PC-9 (cell line): ENCODE measurements around the gene EZR. TPM values are rescaled to one million over a fixed set of nuclear protein-coding genes. Genes with fewer than 3 reads are reported as not detected.

Experiments
- BruUV-seq: library from RNA; stranded (reverse); fragments of 400-500 nt; replicated peaks from 2 replicates; lab custom pipeline; 2021; lab: Mats Ljungman, UMichigan
- CTCF ChIA-PET: fragments of 300-600 bp; sonication (Branson Sonifier 250); formaldehyde crosslinking; loops from one replicate; lab custom pipeline; 2022; ENCODE audit warnings: antibody characterized with exemption; lab: Charles Lee
- POLR2A ChIA-PET: fragments of 300-600 bp; sonication (Branson Sonifier 250); formaldehyde crosslinking; loops from one replicate; lab custom pipeline; 2022; ENCODE audit warnings: antibody characterized with exemption; ENCODE audit not compliant: unreplicated experiment; lab: Charles Lee
- DNase-seq, 2 experiments: peaks; one replicate each; pipeline versions ENCODE4 v3.0.0 to v3.0.0-alpha.2; 2015 to 2022; ENCODE audit warnings: mixed read lengths in 1 of 2
- H2AFZ ChIP-seq: fragments of 200-600 bp; sonication (generic); 2 replicates; pipeline ENCODE4 v1.8.1; 2017; ENCODE audit warnings: antibody characterized with exemption
- H3F3A ChIP-seq: fragments of 200-600 bp; sonication (generic); 2 replicates; pipeline ENCODE4 v1.8.1; 2017; ENCODE audit warnings: antibody characterized with exemption, mild to moderate bottlenecking, low read depth; ENCODE audit not compliant: insufficient read depth
- H3K27ac ChIP-seq: fragments of 200-600 bp; sonication (generic); 2 replicates; pipeline ENCODE4 v1.6.1; 2016; ENCODE audit warnings: mixed run types
- H3K27me3 ChIP-seq: fragments of 200-600 bp; sonication (generic); 2 replicates; pipeline ENCODE4 v1.6.1; 2016; ENCODE audit warnings: low read depth, mixed run types; ENCODE audit not compliant: insufficient read depth
- H3K36me3 ChIP-seq: fragments of 200-600 bp; sonication (generic); 2 replicates; pipeline ENCODE4 v1.6.1; 2016; ENCODE audit warnings: low read depth, mixed run types
- H3K4me1 ChIP-seq: fragments of 200-600 bp; sonication (generic); replicated peaks from 2 replicates; pipeline ENCODE4 v1.6.1; 2016; ENCODE audit warnings: mixed run types; ENCODE audit not compliant: insufficient read depth
- H3K4me2 ChIP-seq: fragments of 200-600 bp; sonication (generic); 2 replicates; pipeline ENCODE4 v1.6.1; 2017; ENCODE audit warnings: mixed run types
- H3K4me3 ChIP-seq: fragments of 200-600 bp; sonication (generic); 2 replicates; pipeline ENCODE4 v1.6.1; 2016; ENCODE audit warnings: mixed run types
- H3K79me2 ChIP-seq: fragments of 200-600 bp; sonication (generic); 2 replicates; pipeline ENCODE4 v1.6.1; 2017; ENCODE audit warnings: low read depth, mixed run types
- H3K9me2 ChIP-seq: fragments of 200-600 bp; sonication (generic); 2 replicates; pipeline ENCODE4 v1.8.1; 2017; ENCODE audit warnings: mild to moderate bottlenecking; ENCODE audit not compliant: insufficient read depth
- H3K9me3 ChIP-seq: fragments of 200-600 bp; sonication (generic); 2 replicates; pipeline ENCODE4 v1.8.1; 2016; ENCODE audit warnings: low read depth; ENCODE audit not compliant: insufficient read depth
- H4K20me1 ChIP-seq: fragments of 200-600 bp; sonication (generic); 2 replicates; pipeline ENCODE4 v1.8.1; 2017; ENCODE audit not compliant: insufficient read depth
- CTCF ChIP-seq: fragments of 200-600 bp; sonication (generic); conservative IDR thresholded peaks from 2 replicates; pipeline ENCODE4 v1.6.1; 2017; ENCODE audit warnings: mixed run types, antibody characterized with exemption, mild to moderate bottlenecking, moderate library complexity
- EZH2 ChIP-seq: fragments of 200-600 bp; sonication (generic); IDR thresholded peaks from 2 replicates; pipeline ENCODE4 v1.8.0; 2017; ENCODE audit warnings: antibody characterized with exemption, low read depth
- intact Hi-C: fragments of 100-400 bp; cut with micrococcal nuclease; formaldehyde crosslinking; loops from one replicate; pipeline ENCODE4 v1.10.0; 2022; ENCODE audit not compliant: unreplicated experiment
- total RNA-seq: library from RNA; stranded (reverse); gene quantifications from 2 replicates; pipeline ENCODE4 v1.2.3, GENCODE V29; 2021

The EZR gene
- total RNA-seq, 1 experiment from 2014 or later: 240 TPM

GRCh38 chr6:158798311-158798710 lies 20.9 kb downstream of the EZR start:
- Histone ChIP-seq H3K27me3 (no peaks in the 10 kb centered on the region), H3K4me2 (peak overlapping the region; percentile 54), H3K9me3 (no peaks in the 10 kb centered on the region), H3F3A (peaks cover 100% of the 10 kb centered on the region), H2AFZ (no peak overlapping the region), H3K4me3 (no peak overlapping the region), H3K4me1 (peaks cover 98% of the 10 kb centered on the region), H3K79me2 (peaks cover 100% of the 10 kb centered on the region), H3K27ac (peak overlapping the region; percentile 34), H3K9me2 (no peaks in the 10 kb centered on the region), H4K20me1 (peaks cover 100% of the 10 kb centered on the region), H3K36me3 (peaks cover 87% of the 10 kb centered on the region)
- no peak for TF ChIP-seq CTCF
- no peak for TF ChIP-seq EZH2
- no TSS peak for BruUV-seq
- POLR2A ChIA-PET: no interaction called here
- DNase-seq: no peak
- CTCF ChIA-PET: no interaction called here
- intact Hi-C loops: no loop called here

GRCh38 chr6:158797331-158798310 lies 21.5 kb downstream of the EZR start:
- peak overlapping the region; percentile 34 for H3K27ac ChIP-seq
- peaks cover 100% of the 10 kb centered on the region for H3F3A ChIP-seq
- no peak overlapping the region for H3K4me3 ChIP-seq
- TF ChIP-seq CTCF (no peak), EZH2 (no peak)
- no peak for DNase-seq
- H3K4me1 ChIP-seq: peaks cover 98% of the 10 kb centered on the region
- no TSS peak for BruUV-seq
- no peaks in the 10 kb centered on the region for H3K9me2 ChIP-seq
- CTCF ChIA-PET: no interaction called here
- POLR2A ChIA-PET: no interaction called here
- intact Hi-C loops: no loop called here
- H4K20me1 ChIP-seq: peaks cover 100% of the 10 kb centered on the region
- peak overlapping the region; percentile 54 for H3K4me2 ChIP-seq
- H3K36me3 ChIP-seq: peaks cover 85% of the 10 kb centered on the region
- no peaks in the 10 kb centered on the region for H3K9me3 ChIP-seq
- no peaks in the 10 kb centered on the region for H3K27me3 ChIP-seq
- no peak overlapping the region for H2AFZ ChIP-seq
- peaks cover 100% of the 10 kb centered on the region for H3K79me2 ChIP-seq

GRCh38 chr6:158796353-158796752 lies 22.8 kb downstream of the EZR start:
- Histone ChIP-seq H3K27ac (peak overlapping the region; percentile 34; the same call in 1 of the 2 replicates), H3K79me2 (peaks cover 100% of the 10 kb centered on the region), H4K20me1 (peaks cover 100% of the 10 kb centered on the region), H3F3A (peaks cover 100% of the 10 kb centered on the region), H3K4me2 (peak overlapping the region; percentile 54; the same call in 1 of the 2 replicates), H2AFZ (no peak overlapping the region), H3K36me3 (peaks cover 84% of the 10 kb centered on the region), H3K9me2 (no peaks in the 10 kb centered on the region), H3K27me3 (no peaks in the 10 kb centered on the region), H3K9me3 (no peaks in the 10 kb centered on the region), H3K4me1 (peaks cover 96% of the 10 kb centered on the region), H3K4me3 (no peak overlapping the region)
- ChIA-PET POLR2A (no interaction called here), CTCF (no interaction called here)
- DNase-seq: no peak
- intact Hi-C loops: no loop called here
- TF ChIP-seq CTCF: no peak
- TF ChIP-seq EZH2: no peak
- no TSS peak for BruUV-seq
